Superior temporal gyrus (tissue), 1 donor: ENCODE data around the gene EGFL8.
"Not testable (repeated sequence)": the region's sequence is repeated elsewhere in the genome, so short reads cannot be mapped to it uniquely, and the experiment has no call there.

Experiments used
- DNase-seq: peaks from one replicate; pipeline ENCODE4 v3.0.0-alpha.2; 2016; ENCODE audit errors: extremely low spot score

The EGFL8 gene

DNA sequence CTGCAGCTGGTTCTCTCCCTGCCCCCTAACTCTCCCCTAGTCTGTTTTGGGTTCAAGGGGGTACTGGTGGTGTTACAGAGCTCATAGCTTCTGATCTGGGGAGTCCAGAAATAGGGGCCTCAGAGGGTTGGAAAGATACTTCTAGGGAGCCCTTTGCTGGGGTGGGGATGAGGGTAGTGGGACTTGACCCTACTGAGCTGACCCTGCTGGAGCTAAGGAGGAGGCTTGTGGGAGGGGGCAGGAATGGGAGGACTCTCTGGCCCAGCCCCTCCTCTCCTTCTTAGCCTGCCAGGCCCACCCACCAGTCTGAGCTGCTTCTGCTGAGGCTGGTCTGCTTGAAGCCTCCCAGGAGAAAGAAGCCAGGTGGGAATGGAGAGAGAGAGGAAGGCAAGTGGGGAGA, at the start of gene EGFL8:
TSS of gene EGFL8 (plus strand) at position 301 of the 400 bp plus-strand sequence. CDS start 1,571 bp downstream, outside the sequence.
- DNase-seq: no peak

DNA sequence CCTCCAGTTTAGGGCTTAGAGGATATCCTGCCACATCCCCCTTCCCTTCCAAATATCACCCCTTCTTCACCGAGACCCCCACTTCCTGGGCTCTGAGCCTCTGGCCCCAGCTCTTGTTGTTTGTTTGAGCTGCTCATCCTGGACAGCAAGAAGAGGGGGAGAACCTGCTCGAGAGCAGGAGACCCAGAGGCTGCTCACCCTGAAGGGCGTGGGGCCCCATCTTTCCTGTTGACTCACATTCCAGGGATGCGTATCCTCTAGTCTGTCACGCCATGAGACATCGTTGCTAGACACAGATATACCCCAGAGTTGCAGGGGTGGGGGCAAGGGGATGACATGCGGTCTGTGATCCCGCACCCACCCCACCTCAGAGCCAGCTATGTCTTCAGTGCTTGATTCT, 49.6 kb upstream of the EGFL8 start:
- no peak for DNase-seq

DNA sequence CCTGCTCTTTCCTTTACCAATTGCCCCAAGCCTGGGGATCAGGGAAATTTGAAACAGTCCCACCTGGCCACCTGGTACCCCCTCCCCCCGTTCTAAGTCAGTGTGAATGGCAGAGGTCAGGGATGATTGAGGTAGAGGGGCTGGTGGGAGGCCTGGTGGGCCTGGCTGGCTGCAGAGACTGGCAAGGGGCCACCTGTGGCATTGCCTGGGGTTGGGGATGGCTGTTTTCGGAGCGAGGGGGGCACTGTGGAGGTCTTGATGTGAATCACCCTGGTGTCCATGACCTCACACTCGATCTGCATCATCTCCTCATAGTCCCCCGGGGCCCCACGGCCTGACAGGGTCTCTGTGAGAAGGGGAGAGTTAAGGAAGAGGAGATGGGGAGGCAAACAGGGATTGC, 48.8 kb upstream of the EGFL8 start:
- DNase-seq: no peak

DNA sequence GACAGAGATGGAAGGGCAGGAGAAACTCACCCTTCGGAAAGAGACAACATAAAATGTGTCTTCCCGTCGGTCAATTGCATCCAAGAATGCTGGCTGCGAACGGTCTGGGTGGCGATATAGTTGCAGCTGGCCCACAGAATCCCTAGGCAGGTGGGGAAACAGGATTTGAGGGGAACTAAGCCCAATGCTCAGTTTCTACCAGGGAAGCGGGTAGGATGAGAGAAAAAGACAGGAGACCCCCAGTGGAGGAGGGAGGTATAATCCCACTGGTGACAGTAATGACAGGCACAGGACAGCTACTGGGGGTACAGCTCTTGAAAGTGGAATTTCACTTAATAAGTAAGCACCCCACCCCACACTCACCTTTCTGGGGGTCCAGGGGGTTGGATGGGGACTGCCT, 47.7 kb upstream of the EGFL8 start:
- DNase-seq: no peak

DNA sequence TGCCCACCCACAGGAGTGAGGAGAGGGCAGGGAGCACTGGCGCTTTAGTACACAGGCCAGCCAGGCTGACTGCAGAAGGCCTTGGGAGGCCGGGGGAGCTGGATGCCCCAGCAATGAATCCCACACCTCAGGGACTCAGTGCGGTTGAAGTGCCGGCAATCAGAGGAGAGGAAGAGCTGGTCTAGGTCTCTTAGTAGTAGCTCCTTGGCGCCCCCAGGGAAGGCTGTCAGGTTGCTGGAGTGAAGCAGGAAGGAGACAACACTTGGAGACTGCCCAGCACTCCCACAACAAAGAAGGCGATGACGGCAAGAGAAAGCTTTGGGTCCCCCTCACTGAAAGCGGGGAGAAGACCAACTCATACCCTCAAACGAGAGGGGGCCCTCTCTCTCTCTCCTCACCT, 46.9 kb upstream of the EGFL8 start:
- no peak for DNase-seq

DNA sequence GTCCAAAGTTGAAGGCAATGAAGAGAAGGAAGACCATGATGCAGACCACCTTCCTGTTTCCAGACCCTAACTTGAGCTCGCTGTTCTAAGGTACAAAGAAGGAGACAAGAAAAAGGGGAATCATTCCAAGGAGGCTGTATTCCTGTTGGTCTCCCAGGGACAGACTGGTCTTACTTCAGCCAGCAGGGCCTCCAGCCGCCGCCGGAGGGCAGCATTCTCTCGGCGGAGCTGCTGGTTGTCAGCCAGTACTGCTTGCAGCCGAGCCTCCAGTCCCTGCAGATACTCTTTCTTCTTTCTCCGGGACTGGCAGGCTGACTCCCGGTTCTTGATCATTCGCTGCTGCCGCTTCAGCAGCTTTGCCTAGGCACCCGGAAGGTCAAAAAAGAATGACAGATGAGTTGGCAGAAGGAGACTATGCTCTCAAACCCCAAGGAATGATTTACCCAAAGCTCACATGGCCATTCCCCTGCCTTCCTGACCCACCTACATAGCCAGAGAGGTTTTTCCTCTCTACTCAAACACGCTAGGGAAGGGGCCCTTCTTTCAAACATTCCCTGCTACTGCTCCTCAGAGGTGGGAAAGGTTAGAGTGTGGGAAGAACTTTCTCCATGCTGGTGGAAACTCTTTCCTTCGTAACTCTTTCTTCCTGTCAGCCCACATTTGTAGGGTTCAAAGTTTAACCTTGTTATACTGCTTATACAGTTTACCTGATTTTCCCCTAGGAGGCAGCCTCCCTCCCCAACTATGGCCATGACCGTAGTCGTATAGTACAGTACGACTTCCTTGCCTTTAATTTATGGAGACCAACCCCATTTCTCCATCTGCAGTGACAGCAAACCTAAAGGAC, 45.4 kb upstream of the EGFL8 start:
- peak; percentile 87 for DNase-seq

DNA sequence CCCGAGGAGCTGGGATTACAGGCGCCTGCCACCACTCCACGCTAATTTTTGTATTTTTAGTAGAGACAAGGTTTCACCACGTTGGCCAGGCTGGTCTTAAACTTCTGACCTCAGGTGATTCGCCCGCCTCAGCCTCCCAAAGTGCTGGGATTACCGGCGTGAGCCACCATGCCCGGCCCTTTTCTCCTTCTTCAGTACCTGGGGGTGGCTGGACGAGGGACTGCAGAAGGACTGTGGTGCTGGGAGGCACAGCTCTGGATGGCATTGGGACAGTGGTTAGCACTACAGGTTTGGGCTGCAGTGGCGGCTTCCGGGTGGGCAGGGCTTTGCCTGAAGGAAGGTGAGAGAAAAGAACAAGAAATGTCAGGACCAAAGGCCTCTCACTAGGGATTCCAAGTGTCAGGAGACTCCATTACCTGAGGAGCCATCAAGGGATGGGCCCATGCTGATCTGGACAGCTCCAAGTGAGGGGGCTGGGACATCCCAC, 43.8 kb upstream of the EGFL8 start:
- DNase-seq: no peak

DNA sequence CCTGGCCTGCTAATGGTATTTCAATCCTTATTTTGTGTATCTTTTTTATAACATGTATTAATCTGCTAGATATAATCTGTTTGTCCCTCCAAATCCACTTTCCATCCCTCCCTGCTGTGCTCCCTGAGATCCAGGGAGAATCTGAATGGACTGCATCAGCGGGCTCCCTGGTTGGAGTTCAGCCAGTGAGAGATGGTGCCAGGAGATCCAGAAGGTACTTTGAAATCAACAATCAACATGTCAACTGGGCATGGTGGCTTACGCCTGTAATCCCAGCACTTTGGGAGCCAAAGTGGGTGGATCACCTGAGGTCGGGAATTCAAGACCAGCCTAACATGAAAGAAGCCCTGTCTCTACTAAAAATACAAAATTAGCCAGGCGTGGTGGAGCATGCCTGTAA, 40.7 kb upstream of the EGFL8 start:
- no peak for DNase-seq

DNA sequence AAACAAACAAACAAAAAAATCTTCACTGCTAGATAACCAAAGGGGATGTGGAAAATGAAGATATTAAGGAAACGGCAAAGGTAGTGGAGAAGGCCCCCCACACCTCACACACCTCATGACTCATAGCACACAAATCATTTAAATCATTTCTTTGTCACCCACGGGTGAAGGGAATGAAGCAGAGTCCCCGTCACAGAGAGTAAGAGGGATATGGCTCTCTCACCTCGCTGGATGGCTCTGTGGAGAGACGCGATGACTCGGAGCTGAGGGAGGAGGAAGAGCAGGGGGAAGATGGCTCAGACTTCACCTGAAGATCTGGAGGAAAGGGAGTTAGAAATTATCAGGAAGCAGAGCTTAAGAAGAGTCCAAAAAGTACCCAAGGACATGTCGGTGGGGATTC, 37.5 kb upstream of the EGFL8 start:
- DNase-seq: no peak

DNA sequence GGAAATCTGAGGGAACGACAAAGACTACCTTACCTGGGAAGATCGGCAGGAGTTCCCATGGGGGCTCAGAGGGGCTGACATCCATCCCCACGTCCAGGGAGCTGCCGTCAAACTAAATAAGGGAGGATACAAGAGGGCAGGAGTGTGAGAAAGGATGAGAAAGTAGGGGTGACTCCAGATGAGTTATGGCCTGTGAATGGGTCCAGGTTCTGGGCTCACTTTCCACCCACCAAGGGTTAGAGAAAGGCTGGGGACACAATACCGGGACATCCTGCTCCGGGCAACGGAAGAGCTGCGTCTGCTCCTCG, 37.0 kb upstream of the EGFL8 start:
- DNase-seq: no peak

DNA sequence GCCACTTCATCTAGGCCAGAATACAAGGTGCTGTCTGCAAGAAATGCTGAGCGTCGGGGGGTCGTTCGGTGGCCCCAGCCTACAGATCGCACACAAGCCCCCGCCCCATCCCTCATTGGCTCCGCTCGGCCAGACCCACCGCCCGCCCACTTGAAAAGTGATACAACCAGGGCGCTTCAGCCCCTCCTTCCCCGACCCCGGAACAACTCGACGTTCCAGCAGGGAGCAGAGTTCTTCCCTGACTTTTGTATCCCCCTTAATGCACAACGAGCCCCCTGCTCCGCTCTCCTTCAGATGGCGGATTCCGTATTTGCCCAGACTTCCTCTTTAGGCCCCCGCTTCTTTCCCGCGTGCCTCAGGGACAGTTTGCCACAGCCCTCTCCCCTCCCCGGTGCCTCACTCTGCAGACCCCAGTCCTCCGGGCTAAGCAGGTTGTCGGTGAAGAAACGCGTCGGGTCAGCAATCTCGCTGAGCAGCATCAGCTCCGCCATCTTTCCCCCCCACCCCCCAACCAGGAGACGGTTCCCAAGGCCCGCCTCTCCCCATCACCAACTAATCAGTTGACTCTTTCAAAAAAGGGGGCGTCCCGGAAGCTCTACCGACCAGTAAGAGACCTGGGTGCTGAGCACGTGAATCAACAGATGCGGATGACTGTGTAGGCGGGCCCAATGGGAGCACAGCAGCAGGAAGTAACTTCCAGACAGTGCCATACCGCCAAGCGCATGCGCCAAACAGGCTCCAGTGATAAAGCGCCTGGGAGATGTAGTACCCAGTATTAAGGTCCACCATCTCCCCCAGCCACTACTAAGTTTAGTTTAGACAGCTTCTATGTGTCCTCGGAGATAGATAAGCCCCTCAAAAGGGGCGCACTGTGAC, 36.4 kb upstream of the EGFL8 start, which contains the start of gene ATF6B:
TSS of gene ATF6B (minus strand) at position 530 of the 876 bp plus-strand sequence. CDS start at position 491, 39 bp downstream.
- peak; percentile 100 for DNase-seq

DNA sequence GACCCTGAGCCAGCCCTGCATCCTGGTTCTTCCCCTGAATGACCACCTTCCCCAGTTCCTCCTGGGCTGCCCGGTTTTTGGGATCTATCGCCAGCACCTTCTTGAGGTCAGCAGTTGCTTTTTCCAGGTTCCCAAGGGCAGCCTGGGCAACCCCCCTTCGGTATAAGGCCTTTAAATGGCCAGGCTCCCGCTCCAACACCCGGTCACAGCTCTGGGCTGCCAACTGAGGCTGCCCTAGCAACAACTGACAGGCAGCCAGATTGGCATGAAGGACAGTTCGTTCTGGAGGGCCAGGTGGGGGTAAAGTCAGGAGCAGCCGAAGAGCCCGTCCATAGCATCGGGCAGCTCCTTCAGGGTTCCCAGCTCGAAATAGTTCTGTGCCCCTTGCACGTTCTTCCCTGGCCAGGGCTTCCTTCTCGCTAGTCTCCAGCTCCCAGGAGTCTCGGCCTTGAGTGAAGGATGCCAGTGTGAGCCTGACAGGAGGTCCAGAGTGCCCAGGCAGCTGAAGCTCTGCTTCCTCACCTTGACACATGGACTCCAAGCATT, 35.6 kb upstream of the EGFL8 start:
- DNase-seq: no peak

DNA sequence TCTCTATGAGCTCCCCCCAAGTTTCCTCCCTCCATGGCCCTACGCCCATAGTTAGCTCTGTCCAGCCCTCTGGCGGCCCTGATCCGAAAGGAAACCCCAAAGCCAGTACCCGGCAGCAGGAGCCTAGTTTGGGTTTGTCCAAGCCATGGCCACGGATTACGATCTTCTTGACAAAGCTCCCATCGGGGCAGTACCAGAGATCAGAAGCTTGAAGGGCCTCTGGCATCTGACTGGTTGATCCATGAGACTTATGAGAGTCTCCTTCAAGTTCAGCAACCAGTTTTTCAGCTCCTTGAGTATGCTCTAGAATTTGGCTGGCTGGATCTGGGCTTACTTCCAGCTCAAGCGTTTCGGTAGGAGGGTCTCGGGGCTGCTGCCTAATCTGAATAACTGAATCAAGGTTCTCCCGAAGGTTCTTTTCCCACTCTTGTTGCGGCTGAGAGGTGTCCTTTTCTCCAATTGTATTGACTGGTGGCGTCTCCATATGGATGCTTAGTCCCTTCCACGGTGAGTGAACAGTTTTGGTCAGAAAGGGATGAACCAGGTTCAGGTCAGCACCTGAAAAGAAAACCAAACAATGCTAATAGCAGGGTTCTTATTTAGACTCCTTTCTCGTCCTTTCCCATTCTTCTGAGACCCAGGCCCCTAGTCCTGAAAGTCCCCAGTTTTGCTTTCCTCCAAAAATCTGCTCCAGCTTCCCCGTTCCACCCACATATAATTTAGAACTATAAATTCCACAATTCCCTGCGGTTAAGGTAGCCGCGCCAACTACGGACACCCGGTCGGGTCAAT, 34.9 kb upstream of the EGFL8 start:
- DNase-seq: peak; percentile 89

DNA sequence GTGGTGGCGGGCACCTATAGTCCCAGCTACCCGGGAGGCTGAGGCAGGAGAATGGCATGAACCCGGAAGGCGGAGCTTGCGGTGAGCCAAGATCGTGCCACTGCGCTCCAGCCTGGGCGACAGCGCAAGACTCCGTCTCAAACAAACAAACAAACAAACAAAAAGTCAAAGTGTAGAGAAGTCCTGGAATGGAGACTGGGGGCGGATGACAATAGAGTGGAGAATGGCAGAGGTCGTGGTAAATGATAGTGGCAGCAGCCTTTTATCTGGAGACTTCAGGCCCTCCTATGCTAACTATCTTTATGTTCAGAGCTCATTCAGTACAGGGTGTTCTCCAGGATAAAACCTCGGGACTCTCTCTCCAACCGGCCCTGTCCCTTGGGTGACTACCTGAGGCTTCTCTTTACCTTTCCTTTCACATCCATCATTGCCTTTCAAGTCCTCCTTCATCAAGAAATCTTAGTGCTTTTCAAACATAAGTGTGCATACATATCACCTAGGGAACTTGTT, 32.9 kb upstream of the EGFL8 start:
- DNase-seq: no peak

DNA sequence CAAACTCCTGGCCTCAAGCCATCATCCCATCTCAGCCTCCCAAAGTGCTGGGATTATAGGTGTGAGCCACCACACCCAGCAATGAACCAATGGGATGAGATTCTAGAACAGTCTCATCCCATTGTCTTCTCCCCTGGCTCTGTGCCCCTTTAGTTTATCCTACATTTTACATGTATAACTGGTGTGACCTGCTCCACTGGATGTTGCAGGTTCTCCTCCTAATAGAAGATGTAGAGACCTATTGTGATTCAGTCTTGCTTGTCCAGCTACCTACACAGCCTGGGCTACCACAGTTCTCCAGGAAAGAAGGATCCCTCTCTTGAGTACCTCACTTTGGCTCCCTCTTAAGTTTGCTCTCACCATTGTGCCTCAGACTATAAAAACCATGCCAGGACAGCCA, 32.3 kb upstream of the EGFL8 start:
- DNase-seq: no peak

DNA sequence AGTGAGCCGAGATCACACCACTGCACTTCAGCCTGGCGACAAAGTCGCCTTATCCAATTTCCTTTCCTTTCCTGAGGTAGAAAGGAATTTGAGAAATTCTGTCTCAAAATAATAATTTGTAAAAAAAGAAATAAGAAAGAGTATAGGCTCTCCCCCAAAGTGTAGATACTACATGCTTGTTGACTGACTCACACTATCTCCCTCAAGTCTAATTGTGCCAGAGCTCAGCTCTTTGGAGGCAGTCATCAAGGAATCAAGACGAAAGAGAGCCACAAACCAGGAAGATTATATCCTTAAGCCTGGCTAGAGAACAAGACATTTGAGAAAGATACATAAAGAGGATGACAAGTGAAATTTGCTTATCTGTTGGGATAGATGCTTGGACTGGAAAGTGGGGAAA, 30.6 kb upstream of the EGFL8 start:
- no peak for DNase-seq

DNA sequence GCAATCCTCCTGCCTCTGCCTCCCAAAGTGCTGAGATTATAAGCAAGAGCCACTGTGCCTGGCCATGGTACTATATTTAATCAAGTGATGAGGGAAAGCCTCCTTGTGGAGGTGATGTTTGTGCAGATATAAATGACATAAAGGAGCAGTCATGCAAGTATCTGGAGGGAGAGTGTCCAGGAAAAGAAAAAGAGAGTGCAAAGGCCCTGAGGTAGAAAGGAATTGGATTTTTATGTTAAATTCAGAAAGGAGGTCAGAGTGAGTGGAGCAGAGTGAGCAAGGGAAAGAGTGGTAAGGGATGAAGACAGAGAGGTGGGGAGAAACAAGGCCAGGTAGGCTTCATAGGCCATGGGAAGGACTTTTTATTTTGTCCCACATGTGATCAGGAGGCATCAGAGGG, 26.9 kb upstream of the EGFL8 start:
- DNase-seq: no peak

DNA sequence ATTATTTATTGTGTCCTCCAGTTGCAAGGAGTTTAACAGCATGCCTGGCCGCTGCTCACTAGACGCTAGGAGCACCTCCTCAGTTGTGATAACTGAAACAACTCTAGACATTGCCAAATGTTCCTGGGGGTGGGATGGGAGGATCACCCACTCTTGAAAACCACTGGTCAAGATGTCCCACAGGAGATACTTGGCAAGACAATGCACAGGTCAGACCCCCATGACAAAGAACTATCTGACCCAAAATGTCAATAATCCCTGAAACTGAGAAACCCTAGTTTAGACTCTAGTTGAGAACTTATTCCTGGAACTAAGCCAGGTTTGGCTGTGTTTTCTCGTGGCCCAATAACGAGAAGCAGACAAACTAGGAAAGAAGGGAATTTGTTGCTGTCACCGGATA, 24.8 kb upstream of the EGFL8 start:
- DNase-seq: no peak

DNA sequence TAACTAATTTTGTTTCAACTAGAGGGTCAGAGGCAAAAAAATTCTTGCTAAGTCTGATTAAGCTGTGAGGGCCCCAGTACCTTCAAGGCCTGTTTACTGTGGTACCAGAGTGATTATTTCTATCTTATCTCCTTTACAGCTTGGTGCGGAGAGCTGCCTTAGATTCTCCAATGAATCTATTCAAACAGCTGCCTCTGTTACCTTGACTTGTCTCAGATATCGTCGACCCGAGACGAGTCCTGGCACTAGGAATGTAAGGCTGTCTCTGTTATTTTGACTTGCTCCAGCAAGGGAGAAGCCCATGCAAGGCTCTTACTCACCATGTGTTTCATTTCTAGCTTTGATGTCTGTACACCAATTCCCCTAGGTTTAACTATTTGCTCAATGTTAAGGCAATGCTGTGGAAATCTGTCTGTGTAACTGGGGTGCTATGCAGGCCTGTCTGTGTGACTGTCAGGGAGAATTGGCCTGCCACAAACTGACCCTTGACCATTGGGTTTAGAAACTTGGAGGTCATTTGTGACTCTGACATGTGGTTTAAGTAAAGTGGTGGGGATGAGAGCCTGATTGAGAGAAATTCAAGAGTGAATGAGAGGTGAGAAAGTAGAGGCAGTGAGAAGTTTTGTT, 23.9 kb upstream of the EGFL8 start:
- DNase-seq: no peak

DNA sequence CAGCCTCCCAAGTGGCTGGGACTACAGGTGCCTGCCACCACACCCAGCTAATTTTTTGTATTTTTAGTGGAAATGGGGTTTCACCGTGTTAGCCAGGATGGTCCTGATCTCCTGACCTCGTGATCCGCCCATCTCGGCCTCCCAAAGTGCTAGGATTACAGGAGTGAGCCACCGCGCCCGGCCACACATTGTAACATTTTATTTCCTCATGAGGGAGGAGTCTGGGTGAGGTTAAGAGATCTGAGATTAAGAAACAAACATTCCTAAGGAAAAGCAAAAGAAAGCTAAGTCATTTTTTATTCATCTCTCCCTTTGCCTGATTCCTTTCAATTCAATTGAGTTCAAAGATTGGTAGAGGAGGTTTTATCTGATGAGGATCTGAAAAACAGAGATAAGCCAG, 20.2 kb upstream of the EGFL8 start:
- DNase-seq: not testable (repeated sequence)

DNA sequence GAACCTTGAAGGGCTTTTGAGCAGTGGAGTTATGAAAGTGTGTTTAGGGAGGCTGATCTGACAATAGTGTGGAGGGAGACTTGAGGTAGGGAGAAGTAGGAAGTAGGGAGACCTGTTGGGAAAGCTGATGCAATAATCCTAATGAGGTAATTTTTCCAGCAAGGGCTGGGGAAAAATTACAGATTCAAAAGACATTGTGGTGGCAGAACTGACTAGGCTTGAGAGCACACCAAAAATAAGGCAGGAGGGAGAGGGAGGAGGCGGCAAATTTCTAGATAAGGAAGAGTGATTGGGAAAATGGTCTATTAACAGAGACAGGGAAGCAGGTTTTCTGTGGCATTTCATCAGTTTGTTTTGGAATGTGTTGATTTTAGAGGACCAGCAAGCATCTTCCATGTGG, 18.1 kb upstream of the EGFL8 start:
- DNase-seq: no peak
